CD4-positive, alpha-beta T cell treated with Interleukin-21 for 1 hour (primary cell): ENCODE results near the gene MRTFB.
"Not testable (repeated sequence)": the region's sequence is repeated elsewhere in the genome, so short reads cannot be mapped to it uniquely, and the experiment has no call there.

Source experiments
- DNase-seq: peaks from one replicate; pipeline ENCODE4 v3.0.0-alpha.2; 2020

Gene MRTFB

DNA sequence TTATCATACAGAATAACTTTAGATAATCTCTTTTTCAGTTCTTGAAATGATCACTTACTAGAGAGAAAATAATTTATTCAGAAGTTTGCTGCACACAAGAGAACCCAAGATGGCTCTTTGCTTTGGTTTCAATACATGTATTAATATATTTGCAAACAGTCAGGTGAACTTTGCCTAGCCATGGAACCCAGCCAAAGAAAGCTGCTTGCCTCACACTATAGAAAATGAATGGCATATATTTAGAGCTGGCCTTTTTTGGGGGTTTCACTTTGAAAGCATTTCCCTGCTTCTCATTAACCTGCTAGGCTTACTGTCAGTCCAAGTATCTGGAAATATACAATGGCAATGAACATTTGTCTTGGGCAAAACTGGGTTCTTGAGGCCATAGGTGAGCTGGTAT lies 75.3 kb downstream of the MRTFB start:
- no peak for DNase-seq

- no peak for DNase-seq
These were observed 76.9 kb downstream of the MRTFB start for GRCh38 chr16:14148016-14148415.

GRCh38 chr16:14148569-14148968 lies 77.5 kb downstream of the MRTFB start:
- DNase-seq = no peak

- no peak for DNase-seq
These were observed 79.7 kb downstream of the MRTFB start for GRCh38 chr16:14150796-14151195.

DNA sequence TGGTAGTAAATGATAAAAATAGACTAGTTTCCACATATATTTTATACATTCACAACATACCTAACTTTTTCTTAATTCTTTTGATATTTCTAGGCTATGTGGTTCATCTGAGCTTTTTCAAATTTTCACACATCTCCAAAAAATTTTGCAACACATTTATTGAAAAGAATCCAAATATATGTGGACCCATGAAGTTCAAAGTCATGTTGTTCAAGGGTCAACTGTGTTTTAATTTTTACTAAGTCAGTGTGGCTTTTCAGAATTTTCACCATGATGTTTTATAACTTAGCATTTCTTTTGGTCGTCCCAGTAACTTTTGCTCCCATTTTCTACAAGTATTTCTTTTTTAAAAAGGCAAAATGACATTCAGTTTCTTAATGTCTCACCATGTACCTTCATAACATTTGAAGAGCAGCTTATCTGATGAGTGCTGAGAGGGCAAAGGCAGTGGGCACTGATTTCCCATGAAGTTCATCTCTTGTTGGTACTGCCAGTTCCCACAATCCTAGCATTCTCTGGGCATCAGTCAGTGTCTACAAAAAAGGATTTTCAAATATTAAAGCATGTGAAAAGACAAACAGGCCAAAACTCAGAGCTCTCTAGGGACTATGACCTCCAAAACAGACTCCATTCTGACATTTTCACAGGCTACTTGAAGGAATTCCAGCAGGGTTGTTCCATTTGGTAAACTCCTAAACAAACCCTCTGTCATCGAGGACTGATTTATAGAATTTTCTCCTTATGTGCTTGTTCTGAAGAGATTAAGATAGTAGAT lies 80.3 kb downstream of the MRTFB start:
- DNase-seq = no peak

DNA sequence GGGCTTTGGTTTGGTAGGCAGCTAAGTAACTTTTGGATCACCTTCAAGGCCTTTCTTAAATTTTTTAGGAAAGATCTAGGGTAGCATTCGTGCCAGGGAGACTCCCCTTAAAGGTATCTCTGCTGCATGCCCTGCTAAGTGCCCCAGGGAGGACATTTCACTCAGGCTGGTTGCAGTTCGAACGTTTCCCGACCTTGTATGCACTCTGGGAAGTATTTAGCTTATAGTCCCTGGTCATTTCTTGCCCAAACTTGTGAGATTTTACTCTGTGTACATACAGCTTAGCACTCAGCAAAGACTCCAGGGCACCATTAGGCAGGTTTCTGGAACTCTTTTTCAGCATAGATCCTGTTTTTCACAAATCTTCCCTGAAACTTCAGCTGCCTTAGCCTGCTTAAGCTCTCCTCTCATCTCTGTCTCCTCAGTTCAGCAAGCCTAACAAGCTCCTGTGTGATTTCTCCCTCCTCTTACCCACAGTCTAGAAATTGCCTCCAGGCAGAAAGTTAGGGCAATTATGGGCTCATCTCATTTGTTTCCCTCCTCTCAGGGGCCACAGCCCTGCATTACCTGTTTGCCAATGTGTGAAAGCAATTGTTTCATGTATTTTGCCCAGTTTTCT lies 84.6 kb downstream of the MRTFB start:
- no peak for DNase-seq

DNA sequence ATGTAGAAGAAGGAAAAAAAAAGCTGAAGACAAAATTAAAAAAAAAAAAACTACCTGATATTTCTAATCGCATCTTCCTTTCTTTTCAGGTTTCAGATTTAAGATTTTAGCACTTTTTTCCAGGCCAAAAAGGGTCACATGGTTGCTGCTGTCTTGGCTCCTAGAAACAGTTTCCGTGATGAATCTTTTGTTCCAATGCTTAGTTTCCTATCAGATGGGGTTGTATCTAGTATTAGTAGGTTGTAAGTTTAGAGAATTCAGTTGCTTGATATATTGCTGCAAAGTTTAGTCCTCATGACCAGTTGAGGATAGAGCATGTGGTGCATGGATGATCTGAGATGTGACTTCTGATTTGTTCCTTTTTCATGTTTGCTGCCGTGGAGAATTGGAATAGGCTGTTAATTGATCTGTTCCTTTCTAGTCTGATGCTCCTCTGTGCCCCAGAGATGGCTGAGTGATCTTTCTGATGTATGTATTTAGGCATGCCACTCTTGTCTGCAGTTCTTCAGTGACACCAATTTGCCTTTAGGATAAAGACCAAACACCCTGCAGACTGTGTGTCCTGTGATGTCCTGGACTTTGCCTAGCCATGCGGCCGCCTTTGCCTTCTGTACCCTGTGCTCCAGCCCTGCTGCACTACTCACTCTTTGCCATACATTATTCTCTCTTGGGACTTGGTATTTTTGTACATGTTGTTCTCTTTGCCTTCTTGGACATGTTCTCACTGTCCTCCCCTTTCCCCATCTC lies 94.0 kb downstream of the MRTFB start:
- no peak for DNase-seq

GRCh38 chr16:14168146-14168545 lies 97.0 kb downstream of the MRTFB start:
- DNase-seq = no peak

DNA sequence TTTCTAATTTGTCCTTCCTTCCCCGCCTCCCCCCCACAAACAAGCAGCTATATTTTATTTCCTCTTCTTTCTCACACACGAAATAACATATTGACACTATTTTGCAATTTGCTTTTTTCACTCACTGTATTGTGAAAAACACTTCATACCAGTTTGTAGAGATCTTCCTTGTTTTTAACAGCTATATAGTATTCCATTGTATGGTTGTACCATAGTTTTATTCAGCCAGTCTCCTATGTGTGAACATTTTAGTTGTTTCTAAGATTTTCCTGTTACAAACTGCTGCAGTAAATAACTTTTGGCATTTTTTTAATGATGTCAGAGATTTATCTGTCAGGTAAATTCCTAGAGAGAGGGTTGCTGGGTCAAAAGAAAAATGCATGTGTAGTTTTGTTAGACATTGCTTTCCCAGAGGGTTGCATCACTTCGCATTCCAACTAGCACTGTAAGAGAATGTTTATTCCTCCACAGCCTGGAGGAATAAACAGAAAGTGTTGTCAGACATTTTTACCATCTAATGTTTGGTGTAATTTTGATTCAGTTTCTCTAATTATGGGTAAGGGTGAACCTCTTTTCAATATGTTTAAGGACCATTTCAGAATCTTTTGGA lies 101.2 kb downstream of the MRTFB start:
- no peak for DNase-seq

- DNase-seq = no peak
These were observed 104.0 kb downstream of the MRTFB start for GRCh38 chr16:14175086-14175485.

DNA sequence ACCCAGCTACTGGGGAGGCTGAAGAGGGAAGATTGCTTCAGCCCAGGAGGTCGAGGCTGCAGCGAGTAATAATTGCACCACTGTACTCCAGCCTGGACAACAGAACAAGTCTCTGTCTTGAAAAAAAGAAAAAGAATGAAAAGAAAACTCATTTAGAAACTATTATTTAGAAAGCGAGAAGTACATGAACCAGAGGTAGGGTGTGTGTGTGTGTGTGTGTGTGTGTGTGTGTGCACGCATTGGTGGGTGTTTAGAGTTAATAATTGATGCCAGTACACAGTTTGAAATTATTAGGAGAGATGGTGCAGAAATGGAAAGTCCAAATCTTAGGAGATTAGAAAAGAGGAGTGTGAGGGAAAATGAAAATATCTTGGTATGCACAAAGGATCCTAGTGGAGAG lies 106.6 kb downstream of the MRTFB start:
- no peak for DNase-seq

- no peak for DNase-seq
These were observed 108.0 kb downstream of the MRTFB start for GRCh38 chr16:14179116-14179515.

DNA sequence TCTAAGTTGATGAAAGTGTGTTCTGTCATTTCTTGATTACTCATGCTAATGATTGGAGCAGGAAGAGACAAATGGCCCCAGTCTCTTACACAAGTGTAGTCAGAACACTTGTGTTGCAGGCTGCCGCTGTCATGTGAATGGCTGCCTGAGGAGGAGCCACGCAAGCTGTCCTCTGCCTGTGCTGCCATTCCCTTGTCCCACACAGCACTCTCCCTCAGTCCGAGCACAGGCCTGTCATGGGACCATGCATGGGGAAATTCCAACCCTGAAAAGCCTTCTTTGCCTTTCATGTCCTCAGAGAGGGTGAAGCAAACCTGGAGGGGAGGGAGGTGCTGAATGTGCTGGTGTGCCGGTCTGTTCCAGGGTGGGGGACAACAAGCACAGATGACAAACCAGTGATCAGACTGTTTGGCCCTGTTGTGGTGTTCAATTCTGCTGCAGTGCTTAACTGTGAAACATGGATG lies 109.4 kb downstream of the MRTFB start:
- no peak for DNase-seq

GRCh38 chr16:14181371-14182050 lies 110.4 kb downstream of the MRTFB start:
- no peak for DNase-seq

DNA sequence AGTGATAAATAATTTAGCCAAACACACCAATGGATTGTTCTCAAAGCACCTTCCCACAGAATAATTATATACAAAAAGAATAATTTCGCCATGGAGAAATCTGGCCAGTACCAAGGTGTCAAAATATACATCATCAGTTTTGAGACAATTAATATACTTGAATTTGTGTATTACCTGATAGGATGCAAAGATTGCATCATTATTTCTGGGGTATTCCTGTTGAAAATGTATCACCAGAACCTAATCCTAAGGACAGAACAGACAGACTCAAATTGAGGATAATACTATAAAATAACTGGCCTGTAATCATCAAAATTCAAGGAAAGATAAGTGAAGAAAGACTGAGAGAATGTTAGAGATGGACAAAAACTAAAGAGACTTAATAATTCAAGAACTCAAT lies 111.9 kb downstream of the MRTFB start:
- no peak for DNase-seq

DNA sequence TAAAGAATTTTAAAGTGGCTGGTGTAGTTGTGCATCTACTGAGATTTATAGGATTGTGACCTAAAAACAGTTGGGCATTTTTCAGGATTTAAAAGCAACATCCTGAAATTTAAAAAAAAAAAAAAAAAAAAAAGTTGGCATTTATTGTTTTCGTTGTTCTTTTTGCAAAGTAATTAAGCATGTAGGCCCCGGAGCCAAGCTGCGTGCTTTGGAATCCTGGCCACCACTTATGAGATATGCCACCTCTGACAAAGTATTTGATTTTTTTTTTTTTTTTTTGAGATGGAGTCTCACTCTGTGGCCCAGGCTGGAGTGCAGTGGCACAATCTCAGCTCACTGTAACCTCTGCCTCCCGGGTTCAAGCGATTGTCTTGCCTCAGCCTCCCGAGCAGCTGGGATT lies 112.8 kb downstream of the MRTFB start:
- not testable (repeated sequence) for DNase-seq

- DNase-seq = no peak
These were observed 115.1 kb downstream of the MRTFB start for GRCh38 chr16:14186007-14186794.

DNA sequence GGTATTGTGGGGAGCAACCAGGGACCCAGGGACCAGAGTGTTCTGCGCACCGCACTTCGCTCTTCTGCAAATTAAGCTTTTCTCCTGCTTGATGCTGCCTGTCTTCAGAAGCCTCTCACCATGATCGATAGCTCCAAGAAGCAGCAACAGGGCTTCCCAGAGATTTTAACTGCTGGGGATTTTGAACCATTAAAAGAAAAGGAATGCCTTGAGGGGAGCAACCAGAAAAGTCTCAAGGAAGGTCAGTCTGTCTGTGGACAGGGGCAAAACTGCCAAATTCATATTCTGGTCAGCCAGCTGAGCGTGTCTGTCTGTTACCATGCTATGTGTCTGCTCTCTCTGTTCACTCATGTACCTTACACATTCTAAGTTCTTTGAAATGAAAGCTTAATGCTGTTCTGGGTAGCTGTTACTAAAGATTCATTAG lies 115.7 kb downstream of the MRTFB start:
- no peak for DNase-seq

DNA sequence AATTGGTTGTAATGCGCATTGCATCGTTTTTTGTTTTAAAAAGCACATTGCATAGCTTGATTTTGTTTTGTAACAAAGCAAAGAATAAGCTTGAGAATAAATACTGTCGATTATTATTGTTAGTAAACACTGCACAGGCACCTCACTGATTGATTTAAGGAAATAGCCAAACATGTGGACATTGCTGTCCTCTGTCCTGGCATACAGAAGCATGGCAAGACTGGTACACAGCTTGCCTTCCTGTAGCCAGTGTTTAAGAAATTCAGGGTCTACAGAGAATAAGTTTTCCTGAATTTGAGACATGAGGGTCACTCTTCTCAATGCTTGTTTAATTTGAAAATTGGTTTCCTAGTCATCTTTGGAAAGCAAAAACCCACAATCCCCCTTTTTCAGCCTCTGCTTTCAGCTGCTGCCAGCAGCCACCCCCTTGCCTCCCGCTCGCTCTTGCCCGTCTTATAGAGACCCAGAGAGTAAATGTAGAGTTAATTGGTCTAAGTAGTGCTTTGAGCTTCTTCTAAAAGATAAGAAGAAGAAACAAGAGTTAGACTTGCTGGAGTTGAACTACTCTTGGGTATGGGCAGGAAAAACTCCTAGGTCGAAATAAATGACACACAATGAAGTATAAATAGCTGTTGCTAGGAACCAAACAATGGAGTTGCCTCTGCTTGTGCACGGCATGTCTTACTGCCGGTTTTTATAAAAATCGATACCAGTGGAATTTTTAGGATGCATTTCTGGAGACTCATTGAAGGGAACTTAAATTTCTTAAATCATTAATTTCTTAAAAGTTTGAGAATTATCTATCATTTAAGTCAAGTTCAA lies 116.6 kb downstream of the MRTFB start:
- DNase-seq = no peak

GRCh38 chr16:14193316-14193871 lies 122.3 kb downstream of the MRTFB start:
- DNase-seq = peak; percentile 30

GRCh38 chr16:14194721-14195120 lies 123.6 kb downstream of the MRTFB start:
- DNase-seq = no peak
